ENCODE results near the gene RASSF4.

The RASSF4 gene

DNA sequence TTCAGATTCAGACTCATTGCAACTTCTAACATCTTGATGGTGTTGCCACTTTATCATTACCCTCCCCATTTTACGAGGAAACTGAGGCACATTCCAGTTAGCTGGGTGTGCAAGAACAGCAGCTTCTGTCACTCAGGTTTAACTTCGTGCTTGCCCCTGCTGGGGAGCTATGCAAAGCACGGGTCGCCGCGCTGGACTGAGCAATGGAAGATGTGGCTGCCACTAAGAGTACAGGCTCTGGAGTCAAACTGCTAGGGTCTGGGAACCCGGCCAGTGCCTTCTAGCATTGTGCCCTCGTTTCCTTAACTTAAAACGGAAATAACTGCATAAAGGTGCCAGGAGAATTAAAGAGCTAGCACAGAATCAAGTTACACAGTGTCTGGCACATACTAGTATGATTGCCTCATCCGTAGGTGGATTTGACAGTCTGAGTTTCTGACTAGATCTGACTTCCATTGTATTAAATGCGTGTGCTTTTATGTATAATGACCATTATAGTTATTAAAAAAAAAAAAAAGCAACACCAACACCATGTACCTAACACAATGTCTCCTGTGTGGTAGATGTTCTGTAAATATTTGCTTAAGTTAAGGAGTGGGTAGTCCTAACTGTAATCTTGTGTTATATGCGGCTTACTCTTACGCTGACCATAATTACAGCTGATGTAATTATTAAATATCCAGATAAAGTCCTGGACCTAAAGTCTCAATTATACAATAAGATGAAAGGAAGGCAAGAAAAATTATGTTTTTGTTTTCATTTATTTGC, 42.0 kb downstream of the RASSF4 start (continued):
- TF ChIP-seq ZNF549 (tag by site-specific recombination; IDR thresholded peaks at IDR 0.05): no peak
- TF ChIP-seq ZNF335 (tag by site-specific recombination; conservative IDR thresholded peaks at IDR 0.05): no peak
- no peak for TF ChIP-seq EGR2 (tag by site-specific recombination; IDR thresholded peaks at IDR 0.05; ENCODE audit: low read depth)
- no peak for TF ChIP-seq MZF1 (tag by site-specific recombination; IDR thresholded peaks at IDR 0.05; ENCODE audit: borderline replicate concordance)
- TF ChIP-seq, protein P1, sequence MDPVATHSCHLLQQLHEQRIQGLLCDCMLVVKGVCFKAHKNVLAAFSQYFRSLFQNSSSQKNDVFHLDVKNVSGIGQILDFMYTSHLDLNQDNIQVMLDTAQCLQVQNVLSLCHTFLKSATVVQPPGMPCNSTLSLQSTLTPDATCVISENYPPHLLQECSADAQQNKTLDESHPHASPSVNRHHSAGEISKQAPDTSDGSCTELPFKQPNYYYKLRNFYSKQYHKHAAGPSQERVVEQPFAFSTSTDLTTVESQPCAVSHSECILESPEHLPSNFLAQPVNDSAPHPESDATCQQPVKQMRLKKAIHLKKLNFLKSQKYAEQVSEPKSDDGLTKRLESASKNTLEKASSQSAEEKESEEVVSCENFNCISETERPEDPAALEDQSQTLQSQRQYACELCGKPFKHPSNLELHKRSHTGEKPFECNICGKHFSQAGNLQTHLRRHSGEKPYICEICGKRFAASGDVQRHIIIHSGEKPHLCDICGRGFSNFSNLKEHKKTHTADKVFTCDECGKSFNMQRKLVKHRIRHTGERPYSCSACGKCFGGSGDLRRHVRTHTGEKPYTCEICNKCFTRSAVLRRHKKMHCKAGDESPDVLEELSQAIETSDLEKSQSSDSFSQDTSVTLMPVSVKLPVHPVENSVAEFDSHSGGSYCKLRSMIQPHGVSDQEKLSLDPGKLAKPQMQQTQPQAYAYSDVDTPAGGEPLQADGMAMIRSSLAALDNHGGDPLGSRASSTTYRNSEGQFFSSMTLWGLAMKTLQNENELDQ (tag by site-specific recombination; IDR thresholded peaks at IDR 0.05; ENCODE audit: low read depth): no peak

DNA sequence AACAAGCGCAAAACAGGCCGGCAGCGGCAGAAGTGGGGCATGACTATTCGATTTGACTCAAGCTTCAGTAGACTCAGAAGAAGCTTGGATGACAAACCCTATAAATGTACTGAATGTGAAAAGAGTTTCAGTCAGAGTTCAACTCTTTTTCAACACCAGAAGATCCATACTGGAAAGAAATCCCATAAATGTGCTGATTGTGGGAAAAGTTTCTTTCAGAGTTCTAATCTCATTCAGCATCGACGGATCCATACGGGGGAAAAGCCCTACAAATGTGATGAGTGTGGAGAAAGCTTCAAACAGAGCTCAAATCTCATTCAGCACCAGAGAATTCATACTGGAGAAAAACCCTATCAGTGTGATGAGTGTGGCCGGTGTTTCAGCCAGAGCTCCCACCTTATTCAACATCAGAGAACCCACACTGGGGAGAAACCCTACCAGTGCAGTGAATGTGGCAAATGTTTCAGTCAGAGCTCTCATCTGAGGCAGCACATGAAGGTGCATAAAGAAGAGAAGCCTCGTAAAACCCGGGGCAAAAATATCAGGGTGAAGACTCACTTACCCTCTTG, 43.9 kb downstream of the RASSF4 start:
- H3K9me3 ChIP-seq (ENCODE audit: control insufficient read depth, insufficient read depth, low read depth, low read length): no peaks in the 10 kb centered on the region
- TF ChIP-seq TRIM28 (IDR thresholded peaks at IDR 0.05; ENCODE audit: borderline replicate concordance, low read length): peak; percentile 21; the same call in 1 of the 2 replicates
- TF ChIP-seq ZNF416 (tag by site-specific recombination; IDR thresholded peaks at IDR 0.05): no peak
- no peak for TF ChIP-seq ZNF223 (tag by site-specific recombination; IDR thresholded peaks at IDR 0.05)
- TF ChIP-seq, protein P2, sequence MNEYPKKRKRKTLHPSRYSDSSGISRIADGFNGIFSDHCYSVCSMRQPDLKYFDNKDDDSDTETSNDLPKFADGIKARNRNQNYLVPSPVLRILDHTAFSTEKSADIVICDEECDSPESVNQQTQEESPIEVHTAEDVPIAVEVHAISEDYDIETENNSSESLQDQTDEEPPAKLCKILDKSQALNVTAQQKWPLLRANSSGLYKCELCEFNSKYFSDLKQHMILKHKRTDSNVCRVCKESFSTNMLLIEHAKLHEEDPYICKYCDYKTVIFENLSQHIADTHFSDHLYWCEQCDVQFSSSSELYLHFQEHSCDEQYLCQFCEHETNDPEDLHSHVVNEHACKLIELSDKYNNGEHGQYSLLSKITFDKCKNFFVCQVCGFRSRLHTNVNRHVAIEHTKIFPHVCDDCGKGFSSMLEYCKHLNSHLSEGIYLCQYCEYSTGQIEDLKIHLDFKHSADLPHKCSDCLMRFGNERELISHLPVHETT (tag by site-specific recombination; IDR thresholded peaks at IDR 0.05): no peak
- no peak for TF ChIP-seq ZEB2 (tag by site-specific recombination; IDR thresholded peaks at IDR 0.05)
- TF ChIP-seq ZNF274 (IDR thresholded peaks at IDR 0.05; ENCODE audit: low read length): no peak; the same call in 1 of the 2 replicates
- peak; percentile 61; the same call in 1 of the 2 replicates for TF ChIP-seq ZNF274 (tag by site-specific recombination; IDR thresholded peaks at IDR 0.05; ENCODE audit: borderline replicate concordance)
- TF ChIP-seq ZNF433 (tag by site-specific recombination; IDR thresholded peaks at IDR 0.05; ENCODE audit: low read depth): no peak
- TF ChIP-seq ZNF133 (tag by site-specific recombination; IDR thresholded peaks at IDR 0.05): no peak
- TF ChIP-seq ZNF48 (tag by site-specific recombination; IDR thresholded peaks at IDR 0.05): no peak
- no peak for TF ChIP-seq ZNF585B (tag by site-specific recombination; IDR thresholded peaks at IDR 0.05)
- TF ChIP-seq, protein P3, sequence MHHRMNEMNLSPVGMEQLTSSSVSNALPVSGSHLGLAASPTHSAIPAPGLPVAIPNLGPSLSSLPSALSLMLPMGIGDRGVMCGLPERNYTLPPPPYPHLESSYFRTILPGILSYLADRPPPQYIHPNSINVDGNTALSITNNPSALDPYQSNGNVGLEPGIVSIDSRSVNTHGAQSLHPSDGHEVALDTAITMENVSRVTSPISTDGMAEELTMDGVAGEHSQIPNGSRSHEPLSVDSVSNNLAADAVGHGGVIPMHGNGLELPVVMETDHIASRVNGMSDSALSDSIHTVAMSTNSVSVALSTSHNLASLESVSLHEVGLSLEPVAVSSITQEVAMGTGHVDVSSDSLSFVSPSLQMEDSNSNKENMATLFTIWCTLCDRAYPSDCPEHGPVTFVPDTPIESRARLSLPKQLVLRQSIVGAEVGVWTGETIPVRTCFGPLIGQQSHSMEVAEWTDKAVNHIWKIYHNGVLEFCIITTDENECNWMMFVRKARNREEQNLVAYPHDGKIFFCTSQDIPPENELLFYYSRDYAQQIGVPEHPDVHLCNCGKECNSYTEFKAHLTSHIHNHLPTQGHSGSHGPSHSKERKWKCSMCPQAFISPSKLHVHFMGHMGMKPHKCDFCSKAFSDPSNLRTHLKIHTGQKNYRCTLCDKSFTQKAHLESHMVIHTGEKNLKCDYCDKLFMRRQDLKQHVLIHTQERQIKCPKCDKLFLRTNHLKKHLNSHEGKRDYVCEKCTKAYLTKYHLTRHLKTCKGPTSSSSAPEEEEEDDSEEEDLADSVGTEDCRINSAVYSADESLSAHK (tag by site-specific recombination; IDR thresholded peaks at IDR 0.05): no peak
- no peak for TF ChIP-seq ZNF302 (tag by site-specific recombination; IDR thresholded peaks at IDR 0.05; ENCODE audit: low read depth)
- TF ChIP-seq ZNF16 (tag by site-specific recombination; IDR thresholded peaks at IDR 0.05; ENCODE audit: low read depth): no peak
- TF ChIP-seq SETDB1 (IDR thresholded peaks at IDR 0.05; ENCODE audit: insufficient read length, low read length): peak; percentile 14
- TF ChIP-seq WT1 (tag by site-specific recombination; IDR thresholded peaks at IDR 0.05): no peak
- TF ChIP-seq ZNF426 (tag by site-specific recombination; IDR thresholded peaks at IDR 0.05): no peak
- no peaks in the 10 kb centered on the region for H3K36me3 ChIP-seq (ENCODE audit: control insufficient read depth in 2 of 2, insufficient read depth in 1 of 2, low read length in 2 of 2)
- no peak overlapping the region for H3K27ac ChIP-seq (ENCODE audit: extremely low read depth, low read depth, low read length)
- POLR2A ChIA-PET: no interaction called here
- CTCF ChIA-PET: interaction anchor here (0.6 to 1.2 kb wide), 2 partner anchors 39 to 46 kb away, joined by 5 to 6 read pairs; no protein-coding TSS in a partner anchor
- H3K4me3 ChIP-seq (ENCODE audit: low read depth, low read length): no peak overlapping the region
- H3K4me1 ChIP-seq (ENCODE audit: control insufficient read depth, insufficient read depth, low read length): no peaks in the 10 kb centered on the region
